Vein endothelial cell (primary cell): ENCODE measurements around the gene MYL6B. TPM values are rescaled to one million over a fixed set of nuclear protein-coding genes. Genes with fewer than 3 reads are reported as not detected.

Experiments used
- total RNA-seq: library from RNA; depleted of rRNA; stranded (reverse); fragments of >200 nt; gene quantifications from 2 replicates; pipeline ENCODE4 v1.2.3, GENCODE V29; 2012

The MYL6B gene
- total RNA-seq = 70.0 and 90.5 TPM in 2 replicates

GRCh38 chr12:56152132-56152755, at the start of gene MYL6B:
TSS of gene MYL6B (plus strand) at chr12:56152587. CDS start at chr12:56153919, 1,332 bp downstream.

GRCh38 chr12:56104109-56104814, 48.1 kb upstream of the MYL6B start, which contains the start of gene PA2G4:
TSS of gene PA2G4 (plus strand) at chr12:56104559. CDS start at chr12:56104738, 179 bp downstream.

GRCh38 chr12:56116267-56117081, 35.9 kb upstream of the MYL6B start, which contains the start of gene RPL41:
TSS of gene RPL41 (plus strand) at chr12:56116633.

GRCh38 chr12:56117778-56118687, 34.4 kb upstream of the MYL6B start, which contains the start of gene ZC3H10:
TSS of gene ZC3H10 (plus strand) at chr12:56118266. CDS start at chr12:56120563, 2,297 bp downstream.

GRCh38 chr12:56127888-56128669, 24.3 kb upstream of the MYL6B start, which contains the start of gene ESYT1:
TSS of gene ESYT1 (plus strand) at chr12:56128267. CDS start at chr12:56128320, 53 bp downstream.

GRCh38 chr12:56158029-56158925, 5.9 kb downstream of the MYL6B start, which contains the start of gene MYL6:
TSS of gene MYL6 (plus strand) at chr12:56158359. CDS start at chr12:56158402, 43 bp downstream.

GRCh38 chr12:56189099-56189917, 36.9 kb downstream of the MYL6B start, which contains the start of gene SMARCC2:
TSS of gene SMARCC2 (minus strand) at chr12:56189483. CDS start at chr12:56189461, 22 bp downstream.

Other genes starting within 250 kb of the MYL6B start
- gene PYM1, start 224.7 kb upstream of the MYL6B start, total RNA-seq = 28.7 and 34.0 TPM in 2 replicates
- 34.0 and 42.0 TPM in 2 replicates for gene DGKA, start 221.4 kb upstream of the MYL6B start, total RNA-seq
- gene PMEL, start 186.5 kb upstream of the MYL6B start, total RNA-seq = 1.3 and 2.1 TPM in 2 replicates
- gene CDK2, start 185.8 kb upstream of the MYL6B start, total RNA-seq = 27.1 and 33.1 TPM in 2 replicates
- gene RAB5B, start 178.5 kb upstream of the MYL6B start, total RNA-seq = 75.8 and 83.0 TPM in 2 replicates
- gene SUOX, start 155.3 kb upstream of the MYL6B start, total RNA-seq = 20.9 and 25.8 TPM in 2 replicates
- gene IKZF4, start 131.5 kb upstream of the MYL6B start, total RNA-seq = 0.67 and 0.98 TPM in 2 replicates
- gene RPS26, start 110.7 kb upstream of the MYL6B start, total RNA-seq = 615 and 807 TPM in 2 replicates
- gene ERBB3, start 72.4 kb upstream of the MYL6B start, total RNA-seq = 0.33 and 0.48 TPM in 2 replicates
- gene PA2G4, start 48.0 kb upstream of the MYL6B start, total RNA-seq = 183 and 261 TPM in 2 replicates
- 1,748 and 2,622 TPM in 2 replicates for gene RPL41, start 36.0 kb upstream of the MYL6B start, total RNA-seq
- 7.2 and 7.8 TPM in 2 replicates for gene ZC3H10, start 34.3 kb upstream of the MYL6B start, total RNA-seq
- 331 and 343 TPM in 2 replicates for gene ESYT1, start 24.3 kb upstream of the MYL6B start, total RNA-seq
- 1,838 and 2,061 TPM in 2 replicates for gene MYL6, start 5.8 kb downstream of the MYL6B start, total RNA-seq
- 69.6 and 70.5 TPM in 2 replicates for gene SMARCC2, start 36.9 kb downstream of the MYL6B start, total RNA-seq
- gene RNF41, start 69.3 kb downstream of the MYL6B start, total RNA-seq = 92.1 and 143 TPM in 2 replicates
- gene NABP2, start 71.8 kb downstream of the MYL6B start, total RNA-seq = 30.2 and 33.0 TPM in 2 replicates
- not detected in 2 replicates for gene SLC39A5, start 77.5 kb downstream of the MYL6B start, total RNA-seq
- 23.8 and 27.5 TPM in 2 replicates for gene ANKRD52, start 105.8 kb downstream of the MYL6B start, total RNA-seq
- gene COQ10A, start 114.4 kb downstream of the MYL6B start, total RNA-seq = 7.8 and 11.7 TPM in 2 replicates
- 213 and 238 TPM in 2 replicates for gene CS, start 147.7 kb downstream of the MYL6B start, total RNA-seq
- 102 and 107 TPM in 2 replicates for gene CNPY2, start 163.4 kb downstream of the MYL6B start, total RNA-seq
- gene PAN2, start 181.4 kb downstream of the MYL6B start, total RNA-seq = 11.8 and 16.3 TPM in 2 replicates
- gene IL23A, start 186.3 kb downstream of the MYL6B start, total RNA-seq = 0.76 TPM in 1 of 2 replicates, not detected in the other
- 69.4 and 94.7 TPM in 2 replicates for gene STAT2, start 207.5 kb downstream of the MYL6B start, total RNA-seq
- gene APOF, start 210.3 kb downstream of the MYL6B start, total RNA-seq = not detected in 2 replicates